Mesenchymal stem cell (in vitro differentiated cells and primary cell): ENCODE results near the gene KPNA2.

Experiments
- DNase-seq: peaks from one replicate; pipeline ENCODE4 v3.0.0-alpha.2; 2013
- H2AFZ ChIP-seq: one replicate; pipeline ENCODE4 v1.6.1; 2013; ENCODE audit warnings: low read depth, mild to moderate bottlenecking, control low read depth, inconsistent platforms, low read length, moderate library complexity
- H2AK5ac ChIP-seq: 2 replicates; pipeline ENCODE4 v1.6.1; 2013; ENCODE audit warnings: low read length, moderate library complexity, mild to moderate bottlenecking, inconsistent platforms; ENCODE audit not compliant: severe bottlenecking
- H2BK120ac ChIP-seq: one replicate; pipeline ENCODE4 v1.6.1; 2013; ENCODE audit warnings: low read depth, mild to moderate bottlenecking, inconsistent platforms, low read length, moderate library complexity
- H2BK12ac ChIP-seq, 2 experiments: one replicate each; pipeline ENCODE4 v1.6.1; 2013; ENCODE audit warnings: inconsistent platforms in 2 of 2, low read length in 2 of 2, mild to moderate bottlenecking in 2 of 2, moderate library complexity in 2 of 2, control low read depth in 1 of 2
- H2BK15ac ChIP-seq: one replicate; pipeline ENCODE4 v1.6.1; 2013; ENCODE audit warnings: mild to moderate bottlenecking, low read depth, inconsistent platforms; ENCODE audit not compliant: poor library complexity, severe bottlenecking
- H2BK5ac ChIP-seq: 2 replicates; pipeline ENCODE4 v1.6.1; 2013; ENCODE audit warnings: low read depth, mild to moderate bottlenecking, low read length, control low read depth, inconsistent platforms; ENCODE audit not compliant: poor library complexity, severe bottlenecking
- H3K14ac ChIP-seq, 2 experiments: one replicate each; pipeline ENCODE4 v1.6.1; 2013; ENCODE audit warnings: inconsistent platforms in 2 of 2, low read length in 2 of 2, control low read depth in 1 of 2, mild to moderate bottlenecking in 1 of 2, moderate library complexity in 1 of 2
- H3K18ac ChIP-seq, 2 experiments: one replicate each; pipeline ENCODE4 v1.6.1; 2013; ENCODE audit warnings: inconsistent platforms in 2 of 2, low read length in 2 of 2, control low read depth in 1 of 2, low read depth in 1 of 2, mild to moderate bottlenecking in 1 of 2
- H3K23ac ChIP-seq, 2 experiments: one replicate each; pipeline ENCODE4 v1.6.1; 2013; ENCODE audit warnings: inconsistent platforms in 2 of 2, low read length in 2 of 2, mild to moderate bottlenecking in 2 of 2, moderate library complexity in 2 of 2, control low read depth in 1 of 2
- H3K27ac ChIP-seq: 2 replicates; pipeline ENCODE4 v1.5.1; 2013; ENCODE audit warnings: mild to moderate bottlenecking, moderate library complexity, low read length, control low read depth, inconsistent platforms; ENCODE audit not compliant: poor library complexity, severe bottlenecking
- H3K27me3 ChIP-seq, 2 experiments: 2 replicates each; pipeline versions ENCODE4 v1.6.1 to v1.7.0; 2013; ENCODE audit warnings: low read length in 2 of 2, mild to moderate bottlenecking in 2 of 2, moderate library complexity in 2 of 2, control low read depth in 1 of 2, inconsistent platforms in 1 of 2; ENCODE audit not compliant: control insufficient read depth in 1 of 2, insufficient read depth in 1 of 2
- H3K36me3 ChIP-seq, 2 experiments: 2 replicates each; pipeline versions ENCODE4 v1.6.1 to v1.7.0; 2013; ENCODE audit warnings: low read length in 2 of 2, control low read depth in 1 of 2, inconsistent platforms in 1 of 2, low read depth in 1 of 2, mild to moderate bottlenecking in 1 of 2; ENCODE audit not compliant: insufficient read depth in 2 of 2, control insufficient read depth in 1 of 2
- H3K4ac ChIP-seq, 2 experiments: one replicate each; pipeline ENCODE4 v1.6.1; 2013; ENCODE audit warnings: inconsistent platforms in 2 of 2, low read length in 2 of 2, mild to moderate bottlenecking in 2 of 2, moderate library complexity in 2 of 2, control low read depth in 1 of 2, low read depth in 1 of 2
- H3K4me1 ChIP-seq: 2 replicates; pipeline ENCODE4 v1.6.1; 2013; ENCODE audit warnings: low read depth, low read length, control low read depth; ENCODE audit not compliant: control insufficient read depth, insufficient read depth
- H3K4me2 ChIP-seq: 2 replicates; pipeline ENCODE4 v1.6.1; 2013; ENCODE audit warnings: low read length, mild to moderate bottlenecking, inconsistent platforms; ENCODE audit not compliant: poor library complexity, severe bottlenecking
- H3K4me3 ChIP-seq, 2 experiments: 2 replicates each; pipeline versions ENCODE4 v1.5.1 to v1.7.0; 2013; ENCODE audit warnings: low read length in 2 of 2, mild to moderate bottlenecking in 2 of 2, control low read depth in 1 of 2, low read depth in 1 of 2; ENCODE audit not compliant: insufficient read depth in 1 of 2
- H3K79me1 ChIP-seq: replicated peaks from 2 replicates; pipeline ENCODE4 v1.6.1; 2013; ENCODE audit warnings: mild to moderate bottlenecking, control low read depth, low read length, inconsistent platforms; ENCODE audit not compliant: poor library complexity, severe bottlenecking
- H3K9ac ChIP-seq: 2 replicates; pipeline ENCODE4 v1.7.0; 2013; ENCODE audit warnings: mild to moderate bottlenecking, low read length, moderate library complexity
- H3K9me3 ChIP-seq: 2 replicates; pipeline ENCODE4 v1.7.0; 2013; ENCODE audit warnings: mild to moderate bottlenecking, low read length; ENCODE audit not compliant: control insufficient read depth
- H4K8ac ChIP-seq: one replicate; pipeline ENCODE4 v1.6.1; 2013; ENCODE audit warnings: inconsistent platforms, mild to moderate bottlenecking, low read length, moderate library complexity
- H4K91ac ChIP-seq: one replicate; pipeline ENCODE4 v1.6.1; 2013; ENCODE audit warnings: mild to moderate bottlenecking, low read length, inconsistent platforms
- WGBS: methylation state at CpG from one replicate; pipeline ENCODE4 v1.1.7; 2013; ENCODE audit warnings: mixed read lengths; 5-methylcytosine and 5-hydroxymethylcytosine counted together

Gene KPNA2

GRCh38 chr17:68034452-68034776, 1.1 kb upstream of the KPNA2 start:
- Histone ChIP-seq H3K27me3 (no peaks in the 10 kb centered on the region), H4K8ac (no peak overlapping the region), H3K36me3 (peaks cover 14 to 21% of the 10 kb centered on the region in 2 experiments), H2AK5ac (no peak overlapping the region), H3K9me3 (no peaks in the 10 kb centered on the region), H3K9ac (peak overlapping the region; percentile 80), H3K18ac (no peak overlapping the region), H2BK12ac (no peak overlapping the region), H4K91ac (no peak overlapping the region), H3K4ac (no peak overlapping the region), H3K4me2 (no peak overlapping the region), H3K23ac (no peak overlapping the region), H3K79me1 (peaks cover 3% of the 10 kb centered on the region), H2AFZ (no peak overlapping the region), H2BK120ac (no peak overlapping the region), H3K4me1 (no peaks in the 10 kb centered on the region), H2BK5ac (no peak overlapping the region), H3K4me3 (peak overlapping the region in 1 of 2 experiments; percentile 69), H3K14ac (no peak overlapping the region), H3K27ac (no peak overlapping the region), H2BK15ac (no peak overlapping the region)
- no peak for DNase-seq
- 40% methylated on average over 1 of the region's 1 CpG for WGBS

DNA sequence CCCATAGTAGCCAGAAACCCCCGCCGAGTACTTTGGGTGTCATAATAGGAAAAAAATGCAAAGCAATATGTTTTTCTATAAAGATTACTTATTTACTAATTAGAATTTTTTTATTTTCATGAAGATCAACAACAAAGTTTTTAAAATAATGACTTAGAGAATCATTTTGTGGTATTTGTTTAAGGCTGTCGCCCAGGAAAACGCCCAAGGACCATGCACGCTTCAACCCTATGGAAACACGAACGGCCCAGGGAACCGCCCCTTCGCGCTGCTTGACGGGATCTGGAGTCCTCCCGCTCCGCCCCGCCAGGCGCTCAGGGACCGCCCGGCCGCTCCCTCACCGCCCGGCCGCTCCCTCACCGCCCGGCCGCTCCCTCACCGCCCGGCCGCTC, 408 bp upstream of the KPNA2 start:
- Histone ChIP-seq H3K4me3 (peak overlapping the region in 1 of 2 experiments; percentile 69), H2BK5ac (no peak overlapping the region), H4K8ac (no peak overlapping the region), H2AFZ (no peak overlapping the region), H2BK12ac (no peak overlapping the region), H2BK120ac (no peak overlapping the region), H3K9me3 (no peaks in the 10 kb centered on the region), H2AK5ac (no peak overlapping the region), H3K23ac (no peak overlapping the region), H3K36me3 (peaks cover 18 to 26% of the 10 kb centered on the region in 2 experiments), H3K9ac (peak overlapping the region; percentile 80), H3K14ac (no peak overlapping the region), H3K18ac (no peak overlapping the region), H2BK15ac (no peak overlapping the region), H3K27me3 (no peaks in the 10 kb centered on the region), H4K91ac (no peak overlapping the region), H3K4ac (no peak overlapping the region), H3K4me2 (no peak overlapping the region), H3K4me1 (no peaks in the 10 kb centered on the region), H3K27ac (no peak overlapping the region), H3K79me1 (peaks cover 4% of the 10 kb centered on the region)
- no peak for DNase-seq
- 0% methylated on average over 19 of the region's 27 CpGs for WGBS

GRCh38 chr17:68036304-68037147, 991 bp downstream of the KPNA2 start:
- Histone ChIP-seq H2BK12ac (no peak overlapping the region), H3K4me2 (peak overlapping the region; percentile 69), H3K14ac (no peak overlapping the region), H3K4me3 (peak overlapping the region; percentile 91 to 98), H2AFZ (peak overlapping the region; percentile 36), H2AK5ac (no peak overlapping the region), H3K9ac (peak overlapping the region; percentile 99), H4K8ac (no peak overlapping the region), H2BK120ac (no peak overlapping the region), H3K4ac (peak overlapping the region in 1 of 2 experiments; percentile 70), H3K18ac (peak overlapping the region in 1 of 2 experiments; percentile 96), H3K9me3 (no peaks in the 10 kb centered on the region), H3K27ac (peak overlapping the region; percentile 38), H3K23ac (peak overlapping the region in 1 of 2 experiments; percentile 83), H2BK5ac (no peak overlapping the region), H2BK15ac (no peak overlapping the region), H3K36me3 (peaks cover 32 to 35% of the 10 kb centered on the region in 2 experiments), H3K4me1 (no peaks in the 10 kb centered on the region), H3K79me1 (peaks cover 7% of the 10 kb centered on the region), H3K27me3 (no peaks in the 10 kb centered on the region), H4K91ac (no peak overlapping the region)
- DNase-seq, result no peak
- WGBS, result 6% methylated on average over 9 of the region's 11 CpGs

DNA sequence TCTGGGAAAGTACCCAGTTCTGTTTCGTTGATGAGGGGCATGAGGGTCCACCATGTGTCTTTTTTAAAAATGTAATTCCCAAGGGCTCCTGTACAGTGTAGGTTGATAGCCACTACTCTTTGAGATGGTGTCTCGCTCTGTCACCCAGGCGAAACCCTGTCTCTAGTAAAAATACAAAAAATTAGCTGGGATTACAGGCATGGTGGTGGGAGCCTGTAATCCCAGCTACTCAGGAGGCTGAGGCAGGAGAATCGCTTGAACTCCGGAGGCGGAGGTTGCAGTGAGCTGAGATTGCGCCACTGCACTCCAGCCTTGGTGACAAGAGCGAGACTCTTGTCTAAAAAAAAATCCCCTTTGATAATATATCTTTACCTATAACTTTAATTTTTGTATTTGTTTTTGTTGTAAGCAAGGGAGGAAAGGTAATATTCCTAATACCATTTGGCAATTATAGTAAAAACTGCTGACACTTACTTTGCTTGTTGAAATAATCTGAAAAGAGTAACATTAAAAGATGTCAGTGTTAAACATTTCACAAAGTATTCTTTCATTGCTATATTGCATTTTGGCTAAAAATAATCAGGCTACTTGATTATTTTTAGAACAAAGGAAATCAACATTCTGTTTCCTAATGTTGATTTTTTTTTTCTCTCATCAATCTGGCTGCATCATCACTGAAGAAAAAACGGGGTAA, 11.8 kb downstream of the KPNA2 start:
- WGBS, result 88% methylated on average over 6 of the region's 9 CpGs
- no peak overlapping the region for H2BK12ac ChIP-seq
- no peak overlapping the region for H2BK120ac ChIP-seq

More for the DNA sequence above, 11.8 kb downstream of the KPNA2 start:
- Histone ChIP-seq H3K4me1 (no peaks in the 10 kb centered on the region), H3K4me2 (no peak overlapping the region), H2BK15ac (no peak overlapping the region), H3K14ac (no peak overlapping the region), H4K91ac (no peak overlapping the region), H2AK5ac (no peak overlapping the region), H3K27ac (no peak overlapping the region), H3K79me1 (peaks cover 4% of the 10 kb centered on the region), H3K27me3 (no peaks in the 10 kb centered on the region), H4K8ac (no peak overlapping the region), H3K23ac (no peak overlapping the region), H2AFZ (no peak overlapping the region), H3K9me3 (no peaks in the 10 kb centered on the region), H3K36me3 (peaks cover 20 to 48% of the 10 kb centered on the region in 2 experiments), H3K9ac (peak overlapping the region; percentile 9), H3K18ac (no peak overlapping the region), H3K4ac (no peak overlapping the region), H2BK5ac (no peak overlapping the region), H3K4me3 (no peak overlapping the region)
- no peak for DNase-seq
